VCaP (cell line): ENCODE results near the gene SDK2.

ENCODE experiments used
- H3K27ac ChIP-seq: fragments of 450-650 bp; 2 replicates; pipeline ENCODE4 v1.5.1; 2017
- CTCF ChIP-seq: fragments of 450-650 bp; conservative IDR thresholded peaks from 2 replicates; pipeline ENCODE4 v1.5.1; 2017; ENCODE audit warnings: mild to moderate bottlenecking, moderate library complexity

SDK2 gene

GRCh38 chr17:73311781-73312641, 332.2 kb downstream of the SDK2 start, which contains the start of gene CDC42EP4:
TSS of gene CDC42EP4 (minus strand) at chr17:73312001. CDS start at chr17:73286500, 25,501 bp downstream.
- no peak for TF ChIP-seq CTCF
- H3K27ac ChIP-seq = peak within 1 kb of the TSS; percentile 90

GRCh38 chr17:73311428-73311780, 332.8 kb downstream of the SDK2 start:
- no peak for TF ChIP-seq CTCF
- H3K27ac ChIP-seq = peak overlapping the region; percentile 90

GRCh38 chr17:73309727-73310596, 334.3 kb downstream of the SDK2 start:
- TF ChIP-seq CTCF = no peak
- peak overlapping the region; percentile 90 for H3K27ac ChIP-seq

GRCh38 chr17:73308959-73309358, 335.3 kb downstream of the SDK2 start:
- peak overlapping the region; percentile 90 for H3K27ac ChIP-seq

GRCh38 chr17:73308017-73308823, 336.0 kb downstream of the SDK2 start:
- no peak for TF ChIP-seq CTCF
- peak overlapping the region; percentile 90 for H3K27ac ChIP-seq

- no peak for TF ChIP-seq CTCF
- H3K27ac ChIP-seq = peak overlapping the region; percentile 90
These were observed 337.1 kb downstream of the SDK2 start for GRCh38 chr17:73307130-73307529.

- no peak for TF ChIP-seq CTCF
- peak overlapping the region; percentile 90 for H3K27ac ChIP-seq
These were observed 338.1 kb downstream of the SDK2 start for GRCh38 chr17:73305845-73306836.
